EL (cell line): ENCODE measurements around the gene FOSB.

Experiments
- DNase-seq: peaks from one replicate; pipeline ENCODE4 v3.0.0-alpha.2; 2016

FOSB gene

DNA sequence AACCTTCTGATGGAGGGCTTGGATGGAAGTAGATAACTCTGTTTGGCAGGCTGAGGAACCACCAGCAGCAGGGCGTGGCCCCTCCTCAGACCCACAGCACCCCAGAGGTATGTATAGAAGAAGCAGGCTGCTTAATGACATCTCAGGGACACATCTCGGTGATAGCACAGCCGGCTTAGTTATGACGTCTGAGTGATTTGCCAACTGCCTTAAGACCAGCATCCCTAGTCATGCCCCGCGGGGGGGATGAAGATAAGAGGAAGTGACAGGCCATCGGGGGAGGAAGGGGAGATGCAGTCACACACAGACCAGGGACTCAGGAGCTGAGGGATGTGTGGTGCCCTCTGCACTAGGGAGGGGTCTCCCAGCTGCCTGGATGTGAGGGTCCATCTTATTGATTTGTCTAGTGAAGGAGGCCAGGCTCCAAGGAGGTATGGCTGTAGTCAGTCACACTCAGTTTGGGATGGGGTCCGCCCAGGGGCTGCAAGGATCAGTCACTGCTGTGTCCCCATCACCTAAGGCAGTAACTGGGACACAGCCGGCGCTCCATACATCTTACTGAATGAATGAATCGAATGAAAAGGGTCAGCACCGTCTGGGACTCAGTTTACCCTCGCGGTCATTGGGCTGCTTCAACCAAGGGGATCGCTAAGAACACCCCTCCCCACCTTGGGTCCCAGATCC is 24.9 kb upstream of the FOSB start:
- peak; percentile 67 for DNase-seq

DNA sequence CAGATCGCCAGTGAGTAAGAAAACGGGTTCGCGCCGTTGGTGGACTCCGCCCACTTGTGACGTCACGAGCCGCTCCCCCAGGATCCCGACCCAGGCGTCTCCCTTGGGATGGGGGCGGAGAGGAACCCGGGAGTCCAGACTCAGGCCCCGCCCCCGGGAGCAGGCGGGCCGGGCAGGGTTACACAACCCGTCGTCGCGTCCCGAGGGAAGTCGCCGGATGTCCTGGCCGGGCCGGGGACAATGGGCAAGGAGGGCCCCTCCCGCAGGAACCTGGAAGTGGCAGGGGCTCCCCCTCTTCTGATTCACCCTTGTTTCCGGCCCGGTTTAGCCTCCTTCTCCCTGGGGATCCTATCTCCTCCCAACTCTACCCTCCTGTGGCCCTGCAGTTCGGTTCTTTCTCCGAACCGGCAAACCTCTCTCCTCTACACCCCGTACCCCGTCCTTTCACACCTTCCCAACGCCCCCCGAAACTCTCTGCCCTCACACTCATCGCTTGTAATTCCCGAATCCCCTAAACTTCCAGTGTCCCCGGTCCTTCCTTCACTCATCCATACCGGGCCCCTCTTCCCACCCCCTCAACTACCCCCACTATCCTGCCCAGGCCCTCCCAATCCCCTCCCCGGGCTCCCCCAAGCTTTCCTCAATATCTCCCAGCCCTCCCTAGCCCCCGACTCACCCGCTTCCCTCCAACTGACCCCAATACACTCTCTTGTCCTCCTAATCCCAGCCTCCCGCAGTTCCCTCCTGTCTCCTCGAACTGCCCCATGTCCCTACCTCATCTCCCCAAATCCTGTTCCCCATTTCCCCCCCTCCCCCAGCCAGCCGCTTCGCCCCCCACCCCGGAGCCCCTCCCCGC is 24.1 kb upstream of the FOSB start:
- peak; percentile 97 for DNase-seq

- DNase-seq: peak; percentile 84
Measured at GRCh38 chr19:45444318-45445041, 23.3 kb upstream of the FOSB start.

- no peak for DNase-seq
Measured at GRCh38 chr19:45445139-45445538, 22.7 kb upstream of the FOSB start.

GRCh38 chr19:45446295-45446694 is 21.5 kb upstream of the FOSB start:
- DNase-seq: peak; percentile 36

GRCh38 chr19:45446944-45447343 is 20.9 kb upstream of the FOSB start:
- DNase-seq: no peak

DNA sequence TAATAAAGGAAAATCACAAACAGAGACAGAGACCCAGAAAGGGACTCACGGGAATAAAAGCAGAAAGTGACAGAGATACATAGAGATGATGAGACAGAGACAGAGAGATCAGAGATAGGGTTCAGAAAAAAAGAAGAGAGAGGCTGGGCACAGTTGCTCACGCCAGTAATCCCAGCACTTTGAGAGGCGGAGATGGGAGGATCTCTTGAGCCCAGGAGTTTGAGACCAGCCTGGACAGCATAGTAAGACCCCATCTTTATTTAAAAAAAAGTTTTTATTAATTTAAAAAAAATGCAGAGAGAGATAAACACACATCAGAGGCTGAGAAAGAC is 19.4 kb upstream of the FOSB start:
- no peak for DNase-seq

- DNase-seq: no peak
Measured at GRCh38 chr19:45448887-45449299, 18.9 kb upstream of the FOSB start.

- no peak for DNase-seq
Measured at GRCh38 chr19:45450012-45450333, 17.8 kb upstream of the FOSB start.

DNA sequence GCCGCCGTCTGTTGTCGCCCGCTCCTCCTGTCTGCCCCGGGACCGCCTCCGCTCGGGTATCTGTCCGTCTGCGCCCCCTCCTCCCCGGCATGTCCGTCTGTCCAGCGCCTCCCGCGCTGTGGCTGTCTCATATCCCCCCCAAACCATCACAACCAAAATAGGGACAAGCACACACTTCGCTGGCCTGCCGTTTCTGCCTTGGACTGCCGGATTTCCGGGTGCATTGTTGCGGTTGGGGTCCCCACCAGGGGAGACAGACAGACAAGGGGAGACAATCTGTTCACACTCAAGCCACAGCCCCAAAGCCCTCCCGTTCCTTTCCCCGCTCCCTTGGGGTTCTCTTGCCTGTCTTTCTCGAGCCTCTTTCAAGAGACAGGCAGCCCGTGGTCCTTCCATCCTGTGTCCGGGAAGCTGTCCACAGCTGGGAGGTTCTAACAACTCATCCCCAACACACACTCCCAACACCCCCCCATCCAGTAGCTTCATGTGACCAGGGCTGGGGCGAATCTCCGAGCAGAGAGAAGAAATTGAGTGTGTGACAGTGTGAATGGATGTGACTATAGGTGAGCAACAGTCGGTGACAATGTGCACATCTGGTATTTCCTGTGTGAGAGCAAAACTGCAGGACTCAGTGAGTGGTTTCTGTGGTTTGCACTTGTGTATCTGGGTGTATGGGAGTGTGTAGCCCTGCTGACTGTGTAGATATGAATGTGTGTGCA is 16.5 kb upstream of the FOSB start:
- peak; percentile 56 for DNase-seq

DNA sequence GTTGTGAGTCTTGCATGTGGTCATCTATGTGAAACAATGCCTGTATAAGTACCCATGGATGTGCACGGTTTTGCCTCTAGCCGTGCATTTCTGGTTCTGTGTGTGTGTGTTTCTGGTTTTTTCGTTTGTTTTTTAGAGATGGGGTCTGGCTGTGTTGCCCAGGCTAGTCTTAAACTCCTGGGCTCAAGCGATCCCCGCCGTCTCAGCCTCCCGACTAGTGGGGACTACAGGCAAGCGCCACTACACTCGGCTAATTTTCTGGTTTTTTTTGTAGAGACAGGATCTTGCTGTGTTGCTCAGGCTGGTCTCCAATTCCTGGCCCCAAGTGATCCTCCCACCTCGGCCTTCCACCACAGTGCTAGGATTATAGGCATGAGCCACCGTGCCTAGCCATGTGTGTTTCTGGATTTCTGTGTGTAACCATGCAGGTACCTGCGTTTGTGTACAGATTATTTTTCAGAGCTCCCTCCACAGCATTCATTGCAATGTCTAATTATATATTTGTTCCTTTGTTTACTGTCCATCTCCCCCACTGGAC is 15.9 kb upstream of the FOSB start:
- no peak for DNase-seq

- peak; percentile 99 for DNase-seq
Measured at GRCh38 chr19:45455707-45456499, 11.9 kb upstream of the FOSB start.

DNA sequence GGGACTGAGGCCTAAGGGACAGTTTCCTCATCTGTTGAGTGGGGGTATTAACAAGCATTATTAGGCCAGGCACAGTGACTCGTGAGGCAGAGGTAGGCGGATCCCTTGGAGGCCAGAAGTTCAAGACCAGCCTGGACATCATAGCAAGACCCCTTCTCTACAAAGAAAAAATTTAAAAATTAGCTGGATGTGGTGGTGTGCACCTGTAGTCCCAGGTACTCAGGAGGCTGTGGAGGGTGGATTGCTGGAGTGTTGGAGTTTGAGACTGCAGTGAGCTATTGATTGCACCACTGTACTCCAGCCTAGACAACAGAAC is 11.3 kb upstream of the FOSB start:
- DNase-seq: no peak

DNA sequence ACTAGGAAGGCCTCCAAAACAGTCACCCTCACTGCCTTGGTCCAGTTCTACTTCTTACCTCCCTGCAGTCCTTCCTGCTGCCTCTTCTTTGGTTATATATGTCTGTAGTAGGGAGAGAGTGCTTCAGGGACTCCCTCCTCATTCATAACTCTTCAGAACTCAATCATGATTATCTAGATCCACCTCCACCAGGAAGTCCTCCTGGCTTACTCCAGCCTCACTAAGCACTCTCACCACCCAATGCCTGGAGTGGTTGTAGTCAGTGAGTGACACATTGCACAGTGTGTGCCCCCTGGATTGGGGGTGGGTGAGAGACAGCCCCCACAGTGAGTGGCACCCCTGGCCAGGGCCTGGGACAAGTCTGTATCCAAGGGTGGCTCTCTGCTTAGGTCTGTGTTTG is 10.0 kb upstream of the FOSB start:
- no peak for DNase-seq

DNA sequence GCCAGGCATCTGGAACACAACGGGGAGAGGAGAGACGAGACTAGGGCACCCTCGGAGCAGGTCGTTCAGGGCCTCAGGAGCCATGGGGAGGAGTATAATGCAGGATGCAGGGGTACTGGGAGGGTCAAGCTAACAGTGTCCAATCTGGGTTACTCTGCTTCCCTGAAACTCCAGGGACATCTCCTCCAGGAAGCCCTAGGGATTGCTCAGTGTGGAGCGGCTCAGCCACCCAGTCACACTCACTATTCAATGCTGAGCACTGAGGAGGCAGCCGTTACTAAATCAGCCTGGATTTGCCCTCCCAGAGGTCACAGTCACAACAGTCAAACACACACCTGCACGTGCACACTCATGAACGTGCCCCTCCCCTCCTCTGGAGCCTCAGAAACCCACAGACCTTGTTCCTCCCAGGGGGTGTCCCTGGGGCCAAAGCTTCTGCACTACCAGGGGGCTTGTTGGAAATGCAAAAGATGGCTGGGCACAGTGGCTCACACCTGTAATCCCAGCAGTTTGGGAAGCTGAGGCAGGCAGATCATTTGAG is 6.9 kb upstream of the FOSB start:
- no peak for DNase-seq

- no peak for DNase-seq
Measured at GRCh38 chr19:45462174-45462573, 5.6 kb upstream of the FOSB start.

DNA sequence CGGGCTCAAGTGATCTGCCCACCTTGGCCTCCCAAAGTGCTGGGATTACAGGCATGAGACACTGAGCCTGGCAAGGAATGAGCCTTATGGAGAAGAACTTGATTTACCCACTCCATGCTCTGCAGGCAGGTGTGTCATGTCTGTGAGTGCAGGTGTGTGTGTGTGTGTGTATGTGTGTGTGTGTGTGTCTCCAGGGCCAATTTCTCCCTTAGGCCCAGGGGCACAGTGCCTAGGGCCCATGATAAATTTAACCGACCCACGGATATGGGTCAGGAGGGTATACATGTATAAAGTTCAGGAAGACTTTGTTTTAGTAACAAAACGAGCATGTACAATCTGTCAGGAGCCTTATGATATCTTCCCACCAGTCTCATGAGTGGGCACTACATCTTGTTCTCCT is 4.6 kb upstream of the FOSB start:
- DNase-seq: no peak

DNA sequence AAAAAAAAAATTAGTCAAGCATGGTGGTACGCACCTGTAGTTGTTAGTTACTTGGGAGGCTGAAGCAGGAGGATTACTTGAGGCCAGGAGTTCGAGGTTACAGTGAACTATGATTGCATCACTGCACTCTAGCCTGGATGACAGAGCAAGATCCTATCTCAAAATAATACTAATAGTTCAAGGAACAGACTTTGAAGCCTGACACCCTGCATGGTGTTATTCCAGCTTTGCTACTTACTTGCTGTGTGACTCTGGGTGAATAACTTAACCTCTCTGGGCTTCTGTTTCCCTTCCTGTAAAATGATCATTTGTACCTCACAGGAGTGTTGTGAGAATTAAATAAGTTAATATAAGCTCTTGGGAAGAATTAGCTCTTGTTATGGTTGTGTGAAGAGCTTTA is 3.5 kb upstream of the FOSB start:
- no peak for DNase-seq

- DNase-seq: no peak
Measured at GRCh38 chr19:45464852-45465441, 2.8 kb upstream of the FOSB start.

- DNase-seq: peak; percentile 25
Measured at GRCh38 chr19:45467115-45467455, 711 bp upstream of the FOSB start.

DNA sequence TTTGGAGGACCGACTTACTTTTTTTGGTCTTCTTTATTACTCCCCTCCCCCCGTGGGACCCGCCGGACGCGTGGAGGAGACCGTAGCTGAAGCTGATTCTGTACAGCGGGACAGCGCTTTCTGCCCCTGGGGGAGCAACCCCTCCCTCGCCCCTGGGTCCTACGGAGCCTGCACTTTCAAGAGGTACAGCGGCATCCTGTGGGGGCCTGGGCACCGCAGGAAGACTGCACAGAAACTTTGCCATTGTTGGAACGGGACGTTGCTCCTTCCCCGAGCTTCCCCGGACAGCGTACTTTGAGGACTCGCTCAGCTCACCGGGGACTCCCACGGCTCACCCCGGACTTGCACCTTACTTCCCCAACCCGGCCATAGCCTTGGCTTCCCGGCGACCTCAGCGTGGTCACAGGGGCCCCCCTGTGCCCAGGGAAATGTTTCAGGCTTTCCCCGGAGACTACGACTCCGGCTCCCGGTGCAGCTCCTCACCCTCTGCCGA is 409 bp downstream of the FOSB start:
- peak; percentile 42 for DNase-seq

DNA sequence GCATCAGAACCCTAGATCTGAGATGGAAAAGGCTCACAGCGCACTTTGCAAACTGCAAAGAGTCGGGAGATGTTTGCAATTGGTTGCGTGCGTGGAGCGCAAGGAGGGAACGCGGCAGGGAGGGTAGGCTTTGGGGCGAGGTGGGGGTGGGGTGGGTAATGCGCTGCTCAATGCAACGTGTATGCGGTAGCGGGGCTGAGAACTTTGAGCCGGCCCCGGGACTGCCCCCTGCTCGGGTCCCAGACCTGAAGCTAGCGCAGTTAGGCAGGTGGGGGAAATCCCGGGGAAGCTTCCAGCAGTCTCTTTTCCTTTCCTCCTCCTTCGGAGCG is 971 bp downstream of the FOSB start:
- DNase-seq: no peak
